GM12864 (cell line): ENCODE data around the gene CCDC141.

Experiments
- DNase-seq: peaks from one replicate; pipeline ENCODE4 v3.0.0-alpha.2; 2011; ENCODE audit warnings: low read depth
- H3K4me3 ChIP-seq: 2 replicates; pipeline ENCODE4 v1.5.1; 2011; ENCODE audit warnings: mild to moderate bottlenecking, low read depth, low read length, control low read depth
- CTCF ChIP-seq: IDR thresholded peaks from 2 replicates; pipeline ENCODE4 v1.5.1; 2011; ENCODE audit warnings: low read depth, mild to moderate bottlenecking, moderate library complexity, low read length, control low read depth, inconsistent platforms; ENCODE audit errors: missing control alignments

The CCDC141 gene

DNA sequence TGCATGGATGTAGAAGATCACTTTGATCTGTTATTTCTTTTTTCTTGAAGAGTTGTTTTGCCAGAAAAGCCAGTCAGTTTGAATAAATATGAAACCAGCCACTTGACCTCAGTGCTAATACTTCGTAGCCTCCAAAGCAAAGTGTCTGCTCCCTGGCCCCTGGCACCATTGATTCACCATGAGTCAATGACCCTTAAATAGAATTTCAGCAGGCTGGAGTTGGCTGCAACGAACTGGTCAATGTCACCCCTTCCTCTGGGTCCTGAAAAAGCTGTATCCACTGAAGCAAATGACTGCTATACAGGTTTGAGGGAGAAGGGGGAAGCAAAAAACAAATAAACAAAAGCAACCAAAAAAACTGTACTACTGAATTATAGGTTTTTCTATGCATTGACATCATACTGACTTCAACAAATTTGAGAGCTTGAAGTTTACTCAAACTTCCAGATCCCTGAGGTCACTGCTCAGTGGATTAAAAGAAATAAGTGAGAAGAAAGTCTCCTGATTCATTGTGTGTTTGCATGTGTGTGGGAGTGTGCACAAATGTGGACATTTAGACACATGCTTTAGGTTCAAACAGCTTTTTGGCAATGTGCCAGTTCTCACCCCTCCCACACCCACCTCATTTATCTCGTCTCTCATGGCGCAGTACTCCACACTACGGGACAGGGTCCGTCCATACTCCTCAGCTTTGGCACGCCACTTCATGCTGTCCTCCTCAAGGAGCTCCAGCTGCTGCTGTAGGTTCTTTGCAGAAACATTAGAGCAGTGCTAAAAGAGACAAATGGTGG lies 184.6 kb downstream of the CCDC141 start:
- no peak for DNase-seq
- no peak overlapping the region for H3K4me3 ChIP-seq
- no peak for TF ChIP-seq CTCF

- TF ChIP-seq CTCF = no peak
- no peak overlapping the region for H3K4me3 ChIP-seq
- DNase-seq = no peak
Measured at GRCh38 chr2:178863856-178864620, 185.9 kb downstream of the CCDC141 start.

DNA sequence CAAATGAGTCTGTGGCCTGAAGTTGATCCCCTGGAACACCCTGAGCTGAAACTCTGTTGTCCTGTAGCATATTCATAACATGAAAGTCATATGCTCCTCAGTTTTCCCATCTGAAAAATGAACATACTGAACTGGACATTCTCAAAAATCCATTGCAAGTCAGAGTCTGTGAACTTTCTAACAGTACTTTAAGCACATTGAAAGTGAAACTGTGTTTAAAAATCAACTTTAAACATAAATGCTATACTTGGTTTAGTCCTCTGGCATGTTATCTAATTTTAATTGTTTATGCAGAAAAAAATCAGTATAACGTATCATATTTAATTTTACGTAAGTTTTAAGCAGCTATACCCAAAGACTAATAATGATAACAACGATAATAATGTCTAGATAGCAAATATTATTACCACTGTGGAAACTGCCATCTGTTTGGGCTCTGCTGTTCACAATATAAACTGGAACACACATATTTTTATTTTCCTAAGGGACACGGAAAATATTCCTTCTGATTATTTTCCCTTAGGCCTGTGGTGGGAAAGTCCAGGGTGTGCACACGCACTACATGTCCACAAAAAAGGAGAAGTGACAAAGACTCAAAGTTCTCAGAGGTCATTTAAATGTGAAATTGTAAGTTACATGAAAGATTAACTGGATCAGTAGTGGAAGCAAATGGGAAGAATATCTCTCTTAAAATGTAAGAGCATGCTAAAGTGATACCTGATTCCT lies 186.6 kb downstream of the CCDC141 start:
- no peak overlapping the region for H3K4me3 ChIP-seq
- no peak for TF ChIP-seq CTCF

GRCh38 chr2:178860551-178860950 lies 189.4 kb downstream of the CCDC141 start:
- TF ChIP-seq CTCF = no peak
- no peak for DNase-seq
- H3K4me3 ChIP-seq = no peak overlapping the region

More for the DNA sequence above, 186.6 kb downstream of the CCDC141 start:
- no peak for DNase-seq

GRCh38 chr2:178859730-178860129 lies 190.2 kb downstream of the CCDC141 start:
- no peak for TF ChIP-seq CTCF
- no peak for DNase-seq
- H3K4me3 ChIP-seq = no peak overlapping the region

DNA sequence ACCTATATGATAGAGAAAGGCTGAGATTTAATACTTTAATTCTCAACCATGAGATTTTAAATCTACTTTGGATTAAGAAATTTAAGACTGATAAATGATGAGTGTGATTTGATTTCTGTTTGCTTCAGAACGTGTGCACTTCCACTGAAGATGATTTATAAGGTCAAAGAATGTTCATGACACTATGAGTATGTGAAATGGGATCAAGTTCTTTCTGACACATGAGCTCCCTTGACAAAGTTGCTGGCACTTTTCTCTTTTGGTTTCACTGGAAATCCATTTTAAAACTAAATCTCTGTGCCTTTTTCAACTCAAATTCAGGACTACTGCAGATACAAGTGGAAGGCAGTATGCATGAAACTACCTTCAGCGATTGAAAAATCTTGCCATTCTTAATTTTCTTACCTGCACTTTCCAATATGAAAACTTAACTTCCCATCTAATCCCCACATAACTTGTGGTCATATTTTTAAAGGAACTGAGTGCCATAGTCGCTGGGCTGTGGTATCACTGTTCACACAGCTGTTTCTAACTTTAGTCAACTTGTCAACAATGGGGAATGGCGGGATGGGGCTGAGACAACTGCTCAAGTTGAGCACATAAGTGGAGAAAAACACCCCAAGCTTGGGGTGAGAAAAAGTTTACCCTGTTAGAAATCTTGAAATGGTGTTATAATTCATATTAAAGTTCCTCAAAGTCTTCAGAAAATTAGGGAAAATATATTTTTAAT lies 190.9 kb downstream of the CCDC141 start:
- H3K4me3 ChIP-seq = no peak overlapping the region
- no peak for DNase-seq
- TF ChIP-seq CTCF = no peak
